ENCODE data around the gene RBBP4.
"Not testable (repeated sequence)": the region's sequence is repeated elsewhere in the genome, so short reads cannot be mapped to it uniquely, and the experiment has no call there.

Gene RBBP4

DNA sequence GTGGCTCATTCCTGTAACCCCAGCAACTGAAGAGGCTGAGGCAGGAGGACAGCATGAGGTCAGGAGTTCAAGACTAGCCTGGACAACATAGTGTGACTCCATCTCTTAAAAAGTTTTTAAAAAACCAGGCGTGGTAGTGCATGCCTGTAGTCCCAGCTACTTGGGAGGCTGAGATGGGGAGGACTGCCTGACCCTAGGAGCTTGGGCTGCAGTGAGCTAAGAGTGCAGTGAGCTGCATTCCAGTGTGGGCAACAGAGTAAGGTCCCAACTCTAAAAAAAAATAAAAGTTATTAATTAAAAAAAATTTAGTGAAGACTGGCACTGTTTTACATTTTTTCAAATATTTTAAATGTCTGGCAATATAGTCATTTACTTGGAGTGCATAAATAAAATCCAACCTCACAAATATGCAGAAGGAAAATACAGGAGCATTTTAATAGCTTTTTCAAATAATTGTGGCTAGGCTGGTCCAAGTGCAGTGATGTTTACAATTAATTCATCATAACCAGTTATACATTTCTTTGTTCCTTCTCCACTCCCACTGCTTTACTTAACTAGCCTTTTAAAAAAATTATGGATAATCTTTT lies 11.4 kb upstream of the RBBP4 start:
- Histone ChIP-seq H3K4me3 (ENCODE audit: insufficient read depth, low read depth, low read length, poor library complexity, severe bottlenecking) (no peak overlapping the region), H3K27ac (ENCODE audit: insufficient read depth, low read length, poor library complexity, severe bottlenecking) (no peak overlapping the region), H3K36me3 (ENCODE audit: control insufficient read depth, insufficient read depth, low read length) (no peaks in the 10 kb centered on the region), H3K9me3 (ENCODE audit: control insufficient read depth, low read length) (no peaks in the 10 kb centered on the region), H3K27me3 (replicated peaks; ENCODE audit: control insufficient read depth, insufficient read depth, low read length, poor library complexity, severe bottlenecking) (no peaks in the 10 kb centered on the region), H3K4me1 (ENCODE audit: control insufficient read depth, insufficient read depth, low read length, poor library complexity, severe bottlenecking) (no peaks in the 10 kb centered on the region)
- no peak for DNase-seq

DNA sequence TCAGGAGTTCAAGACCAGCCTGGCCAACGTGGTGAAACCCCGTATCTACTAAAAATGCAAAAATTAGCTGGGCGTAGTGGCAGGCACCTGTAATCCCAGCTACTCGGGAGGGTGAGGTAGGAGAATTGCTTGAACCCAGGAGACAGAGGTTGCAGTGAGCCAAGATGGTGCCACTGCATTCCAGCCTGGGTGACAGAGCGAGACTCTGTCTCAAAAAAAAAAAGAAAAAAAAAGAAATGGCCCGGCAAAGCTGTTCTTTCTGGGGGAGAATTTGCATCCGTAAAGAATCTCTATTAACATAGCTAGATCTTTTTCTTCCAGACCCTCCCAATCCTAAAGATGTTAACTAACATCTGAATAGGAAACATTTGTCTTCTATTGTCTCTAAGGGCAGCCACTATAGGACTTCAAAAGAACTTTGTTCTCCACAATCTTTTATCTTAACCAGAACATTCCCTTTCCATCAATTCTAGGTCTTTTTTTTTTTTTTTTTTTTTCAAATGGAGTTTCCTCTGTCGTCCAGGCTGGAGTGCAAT lies 8.6 kb upstream of the RBBP4 start:
- H3K4me1 ChIP-seq (ENCODE audit: control insufficient read depth, insufficient read depth, low read length, poor library complexity, severe bottlenecking); H3K27me3 ChIP-seq (replicated peaks; ENCODE audit: control insufficient read depth, insufficient read depth, low read length, poor library complexity, severe bottlenecking); DNase-seq; H3K9me3 ChIP-seq (ENCODE audit: control insufficient read depth, low read length); H3K36me3 ChIP-seq (ENCODE audit: control insufficient read depth, insufficient read depth, low read length); H3K27ac ChIP-seq (ENCODE audit: insufficient read depth, low read length, poor library complexity, severe bottlenecking); H3K4me3 ChIP-seq (ENCODE audit: insufficient read depth, low read depth, low read length, poor library complexity, severe bottlenecking): not testable (repeated sequence)

DNA sequence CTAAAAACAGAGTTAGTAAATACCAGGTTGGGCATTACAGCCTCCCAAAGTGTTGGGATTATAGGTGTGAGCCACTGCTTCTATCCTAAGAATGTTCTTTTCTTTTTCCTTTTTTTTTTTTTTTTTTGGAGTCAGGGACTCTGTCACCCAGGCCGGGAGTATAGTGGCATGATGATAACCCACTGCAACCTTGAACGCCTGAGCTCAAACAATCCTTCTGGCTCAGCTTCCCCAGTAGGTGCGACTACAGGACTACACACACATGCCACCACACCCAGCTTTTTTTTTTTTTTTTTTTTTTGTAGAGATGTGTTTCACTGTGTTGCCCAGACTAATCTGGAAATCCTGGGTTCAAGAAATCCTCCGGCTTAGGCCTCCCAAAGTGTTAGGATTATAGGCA lies 6.6 kb upstream of the RBBP4 start:
- no peaks in the 10 kb centered on the region for H3K9me3 ChIP-seq (ENCODE audit: control insufficient read depth, low read length)
- peaks cover 8% of the 10 kb centered on the region for H3K4me1 ChIP-seq (ENCODE audit: control insufficient read depth, insufficient read depth, low read length, poor library complexity, severe bottlenecking)
- no peak overlapping the region for H3K27ac ChIP-seq (ENCODE audit: insufficient read depth, low read length, poor library complexity, severe bottlenecking)
- DNase-seq: no peak
- H3K4me3 ChIP-seq (ENCODE audit: insufficient read depth, low read depth, low read length, poor library complexity, severe bottlenecking): no peak overlapping the region
- no peaks in the 10 kb centered on the region for H3K27me3 ChIP-seq (replicated peaks; ENCODE audit: control insufficient read depth, insufficient read depth, low read length, poor library complexity, severe bottlenecking)
- H3K36me3 ChIP-seq (ENCODE audit: control insufficient read depth, insufficient read depth, low read length): no peaks in the 10 kb centered on the region

DNA sequence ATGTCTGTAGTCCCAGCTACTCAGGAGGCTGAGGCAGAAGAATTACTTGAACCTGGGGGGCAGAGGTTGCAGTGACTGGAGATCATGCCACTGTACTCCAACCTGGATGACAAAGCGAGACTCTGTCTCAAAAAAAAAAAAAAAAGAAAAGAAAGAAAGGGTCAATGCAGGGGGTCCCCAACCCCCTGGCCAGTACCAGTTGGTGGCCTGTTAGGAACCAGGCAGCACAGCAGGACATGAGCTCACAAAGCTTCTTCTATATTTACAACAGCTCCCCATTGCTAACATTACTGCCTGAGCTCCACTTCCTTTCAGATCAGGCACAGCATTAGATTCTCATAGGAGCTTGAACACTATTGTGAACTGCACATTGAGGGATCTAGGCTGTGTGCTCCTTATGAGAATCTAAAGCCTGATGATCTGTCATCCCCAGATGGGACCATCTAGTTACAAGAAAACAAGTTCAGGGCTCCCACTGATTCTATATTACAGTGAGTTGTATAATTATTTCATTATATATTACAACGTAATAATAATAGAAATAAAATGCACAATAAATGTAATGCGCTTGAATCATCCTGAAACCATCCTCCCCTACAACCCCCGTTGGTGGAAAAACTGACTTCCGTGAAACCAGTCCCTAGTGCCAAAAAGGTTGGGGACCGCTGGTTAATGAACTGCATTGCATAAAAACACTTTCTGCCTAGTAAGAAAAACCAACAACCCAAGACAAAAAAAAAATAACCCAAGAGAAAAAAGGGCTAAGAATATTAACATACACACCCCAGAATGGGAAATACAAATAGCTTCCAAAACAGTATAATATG lies 3.5 kb upstream of the RBBP4 start:
- H3K4me1 ChIP-seq (ENCODE audit: control insufficient read depth, insufficient read depth, low read length, poor library complexity, severe bottlenecking): peaks cover 15% of the 10 kb centered on the region
- no peaks in the 10 kb centered on the region for H3K9me3 ChIP-seq (ENCODE audit: control insufficient read depth, low read length)
- DNase-seq: no peak
- H3K27me3 ChIP-seq (replicated peaks; ENCODE audit: control insufficient read depth, insufficient read depth, low read length, poor library complexity, severe bottlenecking): no peaks in the 10 kb centered on the region
- H3K4me3 ChIP-seq (ENCODE audit: insufficient read depth, low read depth, low read length, poor library complexity, severe bottlenecking): no peak overlapping the region
- H3K36me3 ChIP-seq (ENCODE audit: control insufficient read depth, insufficient read depth, low read length): no peaks in the 10 kb centered on the region
- H3K27ac ChIP-seq (ENCODE audit: insufficient read depth, low read length, poor library complexity, severe bottlenecking): no peak overlapping the region

DNA sequence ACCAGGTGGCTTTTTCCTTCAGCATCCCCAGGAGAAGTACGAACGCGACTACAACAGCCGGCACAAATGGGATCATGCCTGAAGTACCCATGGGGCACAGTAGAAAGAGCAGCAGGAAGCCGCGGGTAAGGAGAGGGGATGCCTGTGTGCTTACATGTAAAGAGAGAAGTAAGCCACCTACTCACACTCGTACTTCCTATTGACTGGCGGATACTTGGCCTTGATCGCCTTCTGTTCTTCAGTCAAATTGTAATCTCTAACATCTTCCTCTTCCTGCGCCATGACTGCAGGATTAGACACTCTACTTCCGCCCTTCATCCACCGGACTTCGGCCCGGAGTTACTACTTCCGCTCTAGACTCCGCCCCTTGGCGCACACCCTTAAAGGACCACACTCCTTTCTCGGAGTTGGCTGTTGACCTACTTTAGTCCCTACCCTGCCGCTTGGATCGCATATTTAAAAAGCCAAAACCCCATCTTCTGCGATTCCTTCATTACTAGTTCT lies 708 bp upstream of the RBBP4 start, which contains the start of gene ZBTB8OS:
ZBTB8OS (minus strand) TSS at position 303 of the 504 bp plus-strand sequence; CDS start at position 282, 21 bp downstream.
- Histone ChIP-seq H3K4me1 (ENCODE audit: control insufficient read depth, insufficient read depth, low read length, poor library complexity, severe bottlenecking) (peaks cover 20% of the 10 kb centered on the region), H3K27ac (ENCODE audit: insufficient read depth, low read length, poor library complexity, severe bottlenecking) (peak within 1 kb of the TSS; percentile 92), H3K9me3 (ENCODE audit: control insufficient read depth, low read length) (no peaks in the 10 kb centered on the region), H3K36me3 (ENCODE audit: control insufficient read depth, insufficient read depth, low read length) (peaks cover under 1% of the 10 kb centered on the region), H3K27me3 (replicated peaks; ENCODE audit: control insufficient read depth, insufficient read depth, low read length, poor library complexity, severe bottlenecking) (no peaks in the 10 kb centered on the region), H3K4me3 (ENCODE audit: insufficient read depth, low read depth, low read length, poor library complexity, severe bottlenecking) (peak within 1 kb of the TSS; percentile 68)
- DNase-seq: peak; percentile 83 to 87 (median 86)

DNA sequence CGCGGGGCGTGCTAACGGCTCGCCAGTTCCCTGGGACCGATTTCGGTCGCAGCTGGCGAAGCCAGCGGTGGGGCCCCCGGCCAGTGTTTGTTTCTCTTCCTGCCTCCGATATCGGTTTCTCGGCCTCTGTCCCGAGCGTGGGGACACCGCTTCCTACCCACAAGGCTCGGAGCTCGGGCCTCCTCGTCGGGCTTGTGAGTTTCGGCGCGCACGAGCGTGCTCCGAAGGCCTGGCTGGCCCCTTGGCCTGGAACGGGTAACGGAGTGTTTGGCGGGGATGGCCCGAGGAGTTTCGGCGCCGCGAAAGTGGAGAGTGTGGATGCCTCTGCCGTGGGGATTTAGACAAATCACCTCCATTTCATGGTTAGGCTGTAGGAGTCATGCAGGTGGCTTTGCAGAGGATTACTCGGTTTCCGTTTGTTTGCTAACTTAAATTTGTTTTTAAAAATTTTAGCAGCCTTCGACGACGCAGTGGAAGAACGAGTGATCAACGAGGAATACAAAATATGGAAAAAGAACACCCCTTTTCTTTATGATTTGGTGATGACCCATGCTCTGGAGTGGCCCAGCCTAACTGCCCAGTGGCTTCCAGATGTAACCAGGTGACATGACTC lies 559 bp downstream of the RBBP4 start:
- DNase-seq: no peak
- H3K27me3 ChIP-seq (replicated peaks; ENCODE audit: control insufficient read depth, insufficient read depth, low read length, poor library complexity, severe bottlenecking): no peaks in the 10 kb centered on the region
- H3K9me3 ChIP-seq (ENCODE audit: control insufficient read depth, low read length): no peaks in the 10 kb centered on the region
- peak overlapping the region; percentile 68 for H3K4me3 ChIP-seq (ENCODE audit: insufficient read depth, low read depth, low read length, poor library complexity, severe bottlenecking)
- peak overlapping the region; percentile 92 for H3K27ac ChIP-seq (ENCODE audit: insufficient read depth, low read length, poor library complexity, severe bottlenecking)
- H3K36me3 ChIP-seq (ENCODE audit: control insufficient read depth, insufficient read depth, low read length): peaks cover 8% of the 10 kb centered on the region
- H3K4me1 ChIP-seq (ENCODE audit: control insufficient read depth, insufficient read depth, low read length, poor library complexity, severe bottlenecking): peaks cover 20% of the 10 kb centered on the region

DNA sequence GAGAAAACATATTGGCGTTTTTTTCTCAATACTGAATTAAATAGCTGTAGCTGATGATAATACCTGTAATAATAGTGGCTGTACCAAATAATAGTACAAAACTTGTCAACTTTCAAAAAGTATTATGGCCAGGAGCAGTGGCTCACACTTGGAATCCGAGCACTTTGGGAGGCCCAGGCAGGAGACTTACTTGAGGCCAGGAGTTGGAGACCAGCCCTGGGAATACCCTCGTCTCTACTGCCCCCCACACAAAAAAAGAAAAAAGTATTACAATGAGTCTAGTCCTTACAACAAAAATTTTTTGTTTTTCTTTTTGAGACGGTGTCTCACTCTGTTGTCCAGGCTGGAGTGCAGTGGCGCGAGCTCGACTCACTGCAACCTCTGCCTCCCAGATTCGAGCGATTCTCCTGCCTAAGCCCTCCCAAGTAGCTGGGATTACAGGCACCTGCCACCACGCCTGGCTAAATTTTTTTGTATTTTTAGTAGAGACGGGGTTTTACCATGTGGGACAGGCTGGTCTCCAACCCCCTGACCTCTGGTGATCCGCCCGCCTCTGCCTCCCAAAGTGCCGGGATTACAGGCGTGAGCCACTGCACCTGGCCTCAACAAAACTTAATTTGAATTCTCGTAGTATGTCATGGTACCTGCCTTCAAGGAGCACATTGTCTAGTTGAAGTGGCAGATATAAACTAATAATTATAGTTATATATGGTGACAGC lies 1.4 kb downstream of the RBBP4 start:
- peaks cover 16% of the 10 kb centered on the region for H3K36me3 ChIP-seq (ENCODE audit: control insufficient read depth, insufficient read depth, low read length)
- H3K27ac ChIP-seq (ENCODE audit: insufficient read depth, low read length, poor library complexity, severe bottlenecking): peak overlapping the region; percentile 92
- DNase-seq: no peak
- no peak overlapping the region for H3K4me3 ChIP-seq (ENCODE audit: insufficient read depth, low read depth, low read length, poor library complexity, severe bottlenecking)
- no peaks in the 10 kb centered on the region for H3K9me3 ChIP-seq (ENCODE audit: control insufficient read depth, low read length)
- H3K27me3 ChIP-seq (replicated peaks; ENCODE audit: control insufficient read depth, insufficient read depth, low read length, poor library complexity, severe bottlenecking): no peaks in the 10 kb centered on the region
- peaks cover 20% of the 10 kb centered on the region for H3K4me1 ChIP-seq (ENCODE audit: control insufficient read depth, insufficient read depth, low read length, poor library complexity, severe bottlenecking)

DNA sequence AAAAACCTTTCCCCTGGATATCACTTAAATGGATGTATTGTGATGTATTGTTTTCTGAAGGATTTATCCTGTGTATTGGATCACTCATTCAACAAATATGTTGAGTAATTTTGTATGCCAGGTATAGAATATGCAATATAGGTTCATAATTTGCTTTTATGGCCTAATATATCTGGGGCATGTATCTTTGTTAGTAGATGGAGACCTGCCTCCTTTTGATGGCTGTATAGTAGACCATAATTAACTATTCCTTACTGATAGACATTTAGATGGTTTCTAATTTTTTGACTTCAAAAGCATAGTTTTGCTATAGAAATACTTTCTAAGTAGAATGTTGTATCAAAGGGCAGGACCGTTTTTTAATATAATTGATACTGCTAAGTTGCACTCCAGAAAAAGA lies 8.6 kb downstream of the RBBP4 start:
- Histone ChIP-seq H3K27ac (ENCODE audit: insufficient read depth, low read length, poor library complexity, severe bottlenecking) (no peak overlapping the region), H3K36me3 (ENCODE audit: control insufficient read depth, insufficient read depth, low read length) (peaks cover 52% of the 10 kb centered on the region)

DNA sequence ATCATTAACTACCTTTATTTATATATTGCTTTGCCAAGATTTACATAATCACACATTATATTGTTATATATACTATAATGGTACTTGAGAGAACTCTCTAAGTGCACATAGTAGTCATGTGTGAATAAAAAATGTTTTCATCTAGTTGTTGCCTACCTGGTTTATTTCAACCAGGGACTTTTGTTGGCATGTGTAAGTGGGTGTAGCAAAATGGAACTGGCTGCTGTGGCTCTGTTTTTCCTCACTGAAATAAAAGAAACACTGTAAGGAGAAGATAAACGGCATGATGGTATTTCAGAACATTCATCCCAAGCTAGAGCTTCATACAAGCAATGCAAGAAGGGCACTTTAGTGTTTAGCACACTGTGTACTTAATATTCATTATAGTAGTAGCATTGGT lies 14.9 kb downstream of the RBBP4 start:
- H3K36me3 ChIP-seq (ENCODE audit: control insufficient read depth, insufficient read depth, low read length): peaks cover 66% of the 10 kb centered on the region
- H3K27ac ChIP-seq (ENCODE audit: insufficient read depth, low read length, poor library complexity, severe bottlenecking): no peak overlapping the region
- H3K4me1 ChIP-seq (ENCODE audit: control insufficient read depth, insufficient read depth, low read length, poor library complexity, severe bottlenecking): no peaks in the 10 kb centered on the region
- no peak for DNase-seq
- no peak overlapping the region for H3K4me3 ChIP-seq (ENCODE audit: insufficient read depth, low read depth, low read length, poor library complexity, severe bottlenecking)
- H3K9me3 ChIP-seq (ENCODE audit: control insufficient read depth, low read length): no peaks in the 10 kb centered on the region
- no peaks in the 10 kb centered on the region for H3K27me3 ChIP-seq (replicated peaks; ENCODE audit: control insufficient read depth, insufficient read depth, low read length, poor library complexity, severe bottlenecking)

More for the DNA sequence above, 8.6 kb downstream of the RBBP4 start:
- no peaks in the 10 kb centered on the region for H3K9me3 ChIP-seq (ENCODE audit: control insufficient read depth, low read length)
- DNase-seq: no peak
- no peaks in the 10 kb centered on the region for H3K4me1 ChIP-seq (ENCODE audit: control insufficient read depth, insufficient read depth, low read length, poor library complexity, severe bottlenecking)
- H3K4me3 ChIP-seq (ENCODE audit: insufficient read depth, low read depth, low read length, poor library complexity, severe bottlenecking): no peak overlapping the region
- no peaks in the 10 kb centered on the region for H3K27me3 ChIP-seq (replicated peaks; ENCODE audit: control insufficient read depth, insufficient read depth, low read length, poor library complexity, severe bottlenecking)

Data from effector memory CD4-positive, alpha-beta T cell (primary cell).